ENCODE data around the gene PRKAG2. TPM values are rescaled to one million over a fixed set of nuclear protein-coding genes. Genes with fewer than 3 reads are reported as not detected.
"Not testable (repeated sequence)": the region's sequence is repeated elsewhere in the genome, so short reads cannot be mapped to it uniquely, and the experiment has no call there.

The PRKAG2 gene
- total RNA-seq, 1 donor from 2014 or later = 55.4 TPM

DNA sequence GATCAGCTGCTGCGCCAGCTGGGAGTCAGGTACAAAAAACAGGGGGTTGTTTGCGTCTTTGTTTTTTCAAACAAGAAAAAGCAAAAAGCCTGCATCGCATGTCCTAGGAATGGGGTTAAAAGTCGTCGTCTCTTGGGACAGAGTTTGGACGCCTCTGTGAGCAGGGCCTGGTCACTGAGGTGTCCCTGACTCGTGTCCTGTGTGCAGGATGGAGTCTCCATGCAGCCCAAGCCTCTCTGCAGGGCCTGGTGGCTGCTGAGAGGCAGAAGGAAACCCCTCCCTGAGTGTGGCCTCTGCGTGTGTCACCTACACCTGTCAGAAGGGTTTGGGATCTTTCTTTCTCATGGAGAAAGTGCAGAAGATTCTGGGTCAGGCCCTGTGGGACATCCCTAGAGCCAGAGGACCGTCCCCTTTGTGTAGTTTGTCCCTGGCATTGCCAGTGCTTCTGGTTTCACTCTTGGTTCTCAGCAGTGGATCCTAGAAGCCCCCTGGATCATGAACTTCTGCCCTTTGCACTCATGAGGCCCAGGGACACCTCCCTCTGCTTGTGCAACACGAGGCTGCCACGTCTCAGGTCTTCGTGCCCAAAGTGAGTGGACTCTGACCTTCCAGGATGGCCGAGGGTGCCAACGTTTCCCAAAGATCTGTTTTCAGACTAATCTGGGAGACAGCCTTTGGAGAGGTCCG lies 75.0 kb downstream of the PRKAG2 start:
- no peak for DNase-seq (ENCODE audit: low spot score)

DNA sequence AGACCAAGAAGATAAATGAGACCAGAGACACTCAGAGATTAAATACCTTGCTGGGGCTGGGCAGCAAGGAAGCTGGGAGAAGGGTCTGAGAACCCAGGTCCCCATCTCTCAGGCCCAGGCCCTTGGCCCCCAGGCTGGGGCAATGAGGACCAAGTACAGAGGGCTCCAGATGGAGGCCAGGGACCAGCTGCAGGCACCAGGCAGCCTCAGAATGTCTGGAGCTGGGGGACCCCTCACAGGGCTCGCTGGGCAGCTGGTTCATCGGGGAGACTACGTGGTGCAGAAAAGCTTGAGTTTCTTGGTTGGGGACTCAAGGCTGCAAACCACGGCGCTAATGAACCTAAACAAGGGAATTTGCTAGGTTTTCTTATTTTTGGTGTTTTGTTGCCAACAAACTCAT lies 75.6 kb downstream of the PRKAG2 start:
- DNase-seq (ENCODE audit: low spot score) = no peak

DNA sequence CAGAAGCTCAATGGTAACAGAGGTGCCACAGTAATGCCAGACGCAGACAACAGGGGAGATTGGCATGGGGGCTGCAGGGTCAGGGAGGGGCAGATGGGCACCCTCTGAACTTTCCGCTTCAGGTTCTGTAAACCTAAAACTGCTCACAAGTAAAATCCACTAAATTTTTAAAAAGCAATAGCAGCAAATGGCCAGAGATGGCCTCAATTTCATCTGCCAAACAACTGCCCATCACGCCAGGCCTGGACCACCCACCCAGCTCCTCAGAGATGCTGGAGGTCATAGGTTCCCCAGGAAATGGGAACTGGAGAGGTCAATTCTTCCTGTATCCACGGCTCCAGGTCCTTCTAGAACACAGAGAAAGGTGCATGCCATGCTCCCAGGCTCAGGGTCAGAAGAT lies 76.1 kb downstream of the PRKAG2 start:
- DNase-seq (ENCODE audit: low spot score) = no peak

DNA sequence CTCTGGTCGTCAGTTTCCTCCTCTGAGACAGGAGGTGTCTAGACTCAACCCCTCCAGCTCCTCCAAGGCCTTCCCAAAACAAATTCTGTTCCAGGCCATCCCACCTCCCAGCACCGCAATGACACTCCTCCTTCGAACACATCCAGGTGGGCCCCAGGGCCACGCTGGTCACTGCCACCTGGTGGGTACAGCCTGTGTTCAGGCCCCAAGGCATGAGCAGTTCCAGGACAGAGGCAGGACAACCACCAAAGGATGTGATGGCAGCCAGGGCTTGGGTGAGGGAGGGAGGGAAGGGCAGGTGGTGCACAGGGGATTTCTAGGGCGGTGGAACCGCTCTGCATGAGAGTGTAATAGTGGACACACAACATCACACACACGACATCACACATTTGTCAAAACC lies 76.5 kb downstream of the PRKAG2 start:
- no peak for DNase-seq (ENCODE audit: low spot score)

DNA sequence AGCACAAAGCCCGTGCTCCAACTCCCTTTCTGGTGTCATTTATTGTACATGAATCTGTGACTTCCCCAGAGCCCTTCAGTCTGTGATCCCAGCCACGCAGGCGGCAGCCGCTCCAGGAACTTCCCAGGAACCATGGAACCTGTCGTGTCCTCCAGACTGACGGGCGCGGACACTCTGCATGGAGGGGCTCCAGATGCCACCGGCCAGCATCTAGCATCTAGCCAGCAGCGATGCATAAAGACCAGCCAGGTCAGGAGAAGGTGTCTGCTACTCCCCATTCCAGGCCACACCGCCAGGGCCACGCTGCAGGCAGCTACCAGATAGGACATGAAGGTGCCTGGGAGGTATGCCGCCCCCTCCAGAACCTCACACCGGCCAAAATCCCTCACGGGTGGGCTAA lies 77.4 kb downstream of the PRKAG2 start:
- no peak for DNase-seq (ENCODE audit: low spot score)

DNA sequence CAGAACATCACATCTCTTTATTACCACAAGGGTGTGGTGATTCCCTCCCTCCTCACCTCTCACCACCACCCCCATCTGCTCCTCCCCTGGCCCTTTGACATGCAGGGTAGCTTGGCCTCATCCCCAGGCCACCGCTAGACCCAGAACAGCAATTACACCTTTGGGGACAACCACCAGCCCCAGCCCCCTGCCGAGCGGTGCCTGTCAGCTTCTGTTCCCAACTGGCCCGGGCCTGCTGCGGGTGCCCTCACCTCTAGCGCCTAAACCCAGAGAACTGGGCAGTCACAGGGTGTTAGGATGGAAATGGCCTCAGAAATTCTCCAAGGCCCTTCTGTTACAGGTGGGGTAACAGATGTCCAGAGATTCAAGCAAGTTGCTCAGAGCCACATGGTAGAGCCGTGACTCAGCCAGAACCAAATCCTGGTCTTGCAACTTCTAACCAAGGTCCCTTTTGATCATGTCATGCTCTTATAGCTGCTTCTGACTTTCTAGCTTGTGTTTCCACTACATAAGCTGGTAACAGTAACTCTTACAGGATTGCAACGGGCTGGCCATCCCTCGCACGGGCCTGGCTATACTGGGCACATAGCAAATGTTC lies 78.0 kb downstream of the PRKAG2 start:
- no peak for DNase-seq (ENCODE audit: low spot score)

DNA sequence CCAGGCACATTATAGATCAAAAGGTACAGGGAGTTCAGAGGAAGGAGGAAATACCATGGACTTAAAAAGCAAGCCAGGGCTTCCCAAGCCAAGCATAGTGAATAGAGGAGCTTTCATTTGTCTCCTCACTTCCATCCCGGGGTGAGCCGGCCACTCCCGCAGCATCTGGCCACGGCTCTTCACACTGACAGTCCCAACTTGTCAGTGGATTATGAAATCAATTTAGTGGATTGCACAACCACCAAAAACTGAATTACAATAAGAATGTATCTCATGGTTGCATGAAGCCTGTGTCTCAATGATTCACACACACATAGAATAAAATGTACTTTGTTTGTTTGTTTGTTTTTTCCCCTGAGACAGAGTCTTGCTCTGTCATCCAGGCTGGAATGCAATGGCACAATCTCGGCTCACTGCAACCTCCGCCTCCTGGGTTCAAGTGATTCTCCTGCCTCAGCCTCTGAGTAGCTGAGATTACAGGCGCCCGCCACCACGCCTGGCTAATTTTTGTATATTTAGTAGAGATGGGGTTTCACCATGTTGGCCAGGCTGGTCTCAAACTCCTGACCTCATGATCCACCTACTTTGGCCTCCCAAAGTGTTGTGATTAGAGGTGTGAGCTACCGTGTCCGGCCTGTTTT lies 79.1 kb downstream of the PRKAG2 start:
- DNase-seq (ENCODE audit: low spot score) = not testable (repeated sequence)

DNA sequence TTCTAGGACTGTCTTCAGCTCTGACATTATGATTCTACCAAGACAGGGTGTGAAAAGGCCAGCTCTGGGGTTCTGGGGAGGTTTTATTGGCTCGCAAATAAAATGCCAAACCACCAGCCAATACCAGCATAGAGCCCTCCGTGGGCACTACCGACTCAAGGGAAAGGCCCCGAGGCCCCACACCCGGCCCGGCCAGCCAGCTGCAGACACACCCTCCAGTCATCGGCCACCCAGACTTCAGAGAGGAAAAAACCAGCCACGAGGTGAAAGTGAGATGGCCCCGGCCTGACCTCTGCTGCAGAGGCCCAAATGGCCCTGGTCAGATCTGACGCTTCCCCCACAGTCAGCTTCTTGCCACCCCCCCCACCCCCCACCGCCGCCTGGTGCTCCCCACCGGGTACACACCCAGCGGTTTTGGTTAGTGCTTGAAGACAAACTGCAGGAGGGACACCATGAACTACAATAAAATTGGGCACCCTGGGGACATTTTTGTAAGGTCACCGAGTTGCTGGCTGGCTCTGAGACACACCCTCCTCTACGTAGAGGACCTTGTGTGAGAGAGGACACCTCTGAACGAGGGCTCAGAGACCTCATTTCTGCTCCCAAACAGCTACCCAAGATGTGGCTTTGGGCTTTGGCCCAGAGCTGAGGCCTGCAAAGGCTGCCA lies 79.9 kb downstream of the PRKAG2 start:
- DNase-seq (ENCODE audit: low spot score) = no peak

DNA sequence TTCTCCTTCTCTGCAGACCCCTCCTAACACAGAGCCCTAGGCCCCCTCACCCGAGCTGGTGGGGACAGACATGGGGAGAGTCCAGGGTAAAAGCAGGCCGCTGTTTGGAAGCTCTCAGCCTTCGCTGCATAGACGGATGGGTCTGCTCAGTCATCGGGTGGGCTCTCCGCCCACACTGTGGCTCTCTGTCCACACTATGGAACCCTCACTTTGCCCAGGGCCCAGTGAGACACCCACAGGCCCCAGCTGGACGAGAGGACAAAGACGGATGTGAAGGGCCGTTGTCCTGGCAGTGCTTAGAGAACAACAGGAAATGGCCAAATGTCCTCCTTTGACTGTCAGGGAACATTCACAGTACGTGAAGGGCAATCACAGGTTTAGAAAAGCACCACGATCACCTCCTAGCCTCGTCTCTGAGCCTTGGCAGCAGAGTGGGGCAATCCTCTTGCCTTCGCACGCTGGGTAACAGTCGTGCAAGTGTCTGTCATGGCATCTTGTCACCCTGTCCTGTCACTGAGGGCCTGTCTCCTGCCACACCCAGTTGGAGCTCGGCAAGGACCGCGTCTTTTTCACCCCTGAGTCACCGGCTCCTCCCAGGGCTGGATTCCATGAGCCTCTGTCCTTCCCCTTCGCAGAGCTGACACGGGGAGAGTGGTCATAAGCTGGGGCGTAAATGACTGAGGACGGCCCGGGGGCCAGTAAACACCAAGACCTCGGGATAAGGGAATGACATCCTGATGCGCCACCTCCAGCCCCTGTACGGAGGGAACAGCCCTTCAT lies 80.6 kb downstream of the PRKAG2 start:
- no peak for DNase-seq (ENCODE audit: low spot score)

DNA sequence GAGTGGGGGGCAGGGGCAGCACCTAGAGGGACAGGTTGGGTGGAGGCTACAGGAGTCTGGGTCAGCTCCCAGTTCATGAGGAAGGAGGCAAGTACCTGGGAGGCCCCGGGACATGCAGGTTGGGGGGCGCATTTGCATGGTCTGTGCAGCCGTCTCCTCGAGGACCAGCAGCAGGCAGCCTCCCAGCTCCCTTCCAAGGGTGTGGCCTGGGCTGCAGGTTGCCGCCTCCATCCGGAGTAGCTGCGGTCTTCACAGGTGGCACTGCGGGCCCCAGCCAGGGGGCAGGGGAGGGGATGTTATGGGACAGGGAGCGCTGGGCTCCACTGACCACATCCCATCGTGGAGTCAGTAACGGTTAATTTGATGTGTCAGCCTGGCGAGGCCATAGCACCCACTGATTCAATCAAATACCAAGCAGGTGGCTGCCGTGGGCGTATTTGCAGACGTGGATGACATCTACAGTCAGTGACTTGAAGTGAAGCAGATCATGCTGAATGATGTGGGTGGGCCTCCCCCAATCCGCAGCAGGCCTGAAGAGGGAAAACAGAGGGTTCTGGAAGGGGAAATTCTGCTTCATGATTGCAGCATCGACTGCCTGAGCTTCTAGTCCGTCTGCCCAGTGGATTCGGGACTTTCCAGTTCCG lies 81.6 kb downstream of the PRKAG2 start:
- no peak for DNase-seq (ENCODE audit: low spot score)

DNA sequence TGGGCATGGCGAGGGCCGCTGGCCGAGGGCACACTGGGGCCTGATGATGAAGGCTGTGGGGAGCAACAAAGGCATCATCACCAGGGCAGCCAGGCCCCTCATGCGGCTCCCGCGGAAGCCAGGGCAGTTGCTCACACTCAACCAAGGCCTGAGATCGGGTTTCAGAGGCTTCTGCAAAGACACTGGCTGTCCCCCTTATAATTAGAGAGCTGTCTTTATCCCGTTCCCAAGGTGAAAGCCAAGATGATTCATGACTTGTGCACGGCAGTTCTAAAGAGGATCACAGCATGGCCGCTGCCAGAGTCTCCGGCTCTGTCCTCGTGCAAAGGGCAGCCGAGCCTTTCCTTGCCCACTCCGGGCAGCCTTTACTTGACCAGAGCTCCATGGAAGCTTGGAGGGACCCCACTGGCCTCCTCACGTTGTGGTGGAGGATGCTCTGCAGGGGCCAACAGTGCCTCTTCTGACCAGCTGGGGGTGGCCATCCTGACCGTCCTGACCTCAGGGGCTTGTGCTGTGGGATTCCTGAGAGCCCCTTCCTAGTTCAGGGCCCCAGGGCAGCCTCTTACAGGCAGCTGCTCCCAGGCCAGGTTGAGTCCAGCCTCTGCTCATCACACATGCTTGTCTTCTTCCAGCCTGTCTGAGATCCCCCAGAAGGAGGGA lies 82.3 kb downstream of the PRKAG2 start:
- DNase-seq (ENCODE audit: low spot score) = no peak

DNA sequence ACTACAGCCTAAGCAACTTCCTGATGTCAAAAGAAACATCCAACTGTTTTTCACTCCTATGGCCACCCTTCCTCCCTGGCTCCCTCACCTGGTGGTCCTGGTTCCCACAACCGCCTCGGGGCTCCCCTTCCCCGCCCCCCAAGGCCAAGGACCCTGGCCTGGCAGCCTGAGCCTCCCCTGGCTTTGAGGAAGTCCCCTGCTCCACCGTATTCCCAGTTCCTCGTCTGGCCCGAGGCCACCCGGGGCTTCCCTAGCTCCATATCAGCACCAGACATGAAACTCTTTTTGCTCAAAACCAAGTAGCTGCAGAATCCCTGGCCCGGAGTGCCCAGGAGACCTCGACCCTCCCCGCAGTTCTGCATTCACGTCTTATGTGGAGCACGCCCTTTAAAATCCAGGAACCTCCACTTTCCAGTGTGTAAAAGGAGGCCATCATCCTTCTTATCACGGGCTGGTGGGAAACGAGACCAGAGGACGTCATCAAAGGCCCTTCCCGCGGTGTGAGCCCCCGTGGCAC lies 82.9 kb downstream of the PRKAG2 start:
- no peak for DNase-seq (ENCODE audit: low spot score)

DNA sequence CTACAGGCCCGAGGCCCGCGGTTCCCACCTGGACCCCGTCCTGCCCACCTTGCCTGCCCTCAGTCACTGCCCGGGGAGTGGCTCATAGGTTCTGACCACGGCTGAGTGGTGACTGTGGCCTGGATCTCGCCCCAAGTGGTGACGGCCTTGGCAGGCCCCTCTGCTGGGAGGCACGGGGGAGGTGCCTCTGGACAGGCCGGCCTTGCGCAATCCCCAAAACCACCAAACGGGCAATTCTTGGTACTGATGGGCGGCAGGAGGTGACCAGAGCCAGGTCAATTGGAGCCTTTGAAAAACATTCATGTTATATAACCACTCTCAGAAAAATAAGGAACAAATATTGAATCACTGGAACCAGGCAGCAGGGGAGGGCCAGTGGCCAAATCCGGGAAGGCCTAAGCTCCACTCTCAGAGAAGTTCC lies 83.4 kb downstream of the PRKAG2 start:
- no peak for DNase-seq (ENCODE audit: low spot score)

DNA sequence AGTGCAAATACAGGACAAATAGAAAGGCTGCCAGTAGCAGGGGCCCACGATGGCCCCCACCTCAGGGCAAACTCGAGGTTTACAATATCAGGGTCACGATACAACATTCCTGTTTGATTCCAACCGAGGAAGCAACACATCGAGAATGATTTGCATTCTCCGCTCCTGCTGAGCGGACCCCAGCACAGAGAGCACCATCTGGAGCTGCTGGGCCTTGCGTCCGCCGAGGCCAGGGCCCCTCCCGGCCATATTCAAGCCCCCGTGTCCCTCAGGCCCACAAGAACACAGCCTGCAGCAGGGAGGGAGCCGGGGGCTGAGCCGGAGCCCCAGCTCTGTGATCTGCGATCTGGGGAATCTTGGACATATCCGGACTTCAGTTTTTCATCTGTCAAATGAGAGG lies 84.3 kb downstream of the PRKAG2 start:
- DNase-seq (ENCODE audit: low spot score) = no peak

DNA sequence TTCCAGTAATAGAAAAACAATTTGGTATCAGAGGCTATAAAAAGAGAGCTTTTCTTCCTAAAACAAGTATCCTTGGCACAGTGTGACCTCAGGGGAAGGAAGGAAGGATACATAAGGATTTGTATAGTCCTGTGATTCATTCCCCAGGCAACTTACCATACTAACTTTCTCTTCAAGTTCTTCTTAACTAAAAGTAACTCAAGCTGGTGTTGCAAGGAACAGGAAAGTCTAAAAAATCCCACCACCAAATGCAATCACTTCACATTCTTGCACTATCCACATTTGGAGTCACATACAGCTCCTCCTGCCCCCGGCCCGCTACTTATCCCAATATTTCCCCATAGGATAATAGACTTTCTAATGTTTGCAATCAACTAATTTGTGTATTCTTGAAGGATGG lies 84.8 kb downstream of the PRKAG2 start:
- no peak for DNase-seq (ENCODE audit: low spot score)

DNA sequence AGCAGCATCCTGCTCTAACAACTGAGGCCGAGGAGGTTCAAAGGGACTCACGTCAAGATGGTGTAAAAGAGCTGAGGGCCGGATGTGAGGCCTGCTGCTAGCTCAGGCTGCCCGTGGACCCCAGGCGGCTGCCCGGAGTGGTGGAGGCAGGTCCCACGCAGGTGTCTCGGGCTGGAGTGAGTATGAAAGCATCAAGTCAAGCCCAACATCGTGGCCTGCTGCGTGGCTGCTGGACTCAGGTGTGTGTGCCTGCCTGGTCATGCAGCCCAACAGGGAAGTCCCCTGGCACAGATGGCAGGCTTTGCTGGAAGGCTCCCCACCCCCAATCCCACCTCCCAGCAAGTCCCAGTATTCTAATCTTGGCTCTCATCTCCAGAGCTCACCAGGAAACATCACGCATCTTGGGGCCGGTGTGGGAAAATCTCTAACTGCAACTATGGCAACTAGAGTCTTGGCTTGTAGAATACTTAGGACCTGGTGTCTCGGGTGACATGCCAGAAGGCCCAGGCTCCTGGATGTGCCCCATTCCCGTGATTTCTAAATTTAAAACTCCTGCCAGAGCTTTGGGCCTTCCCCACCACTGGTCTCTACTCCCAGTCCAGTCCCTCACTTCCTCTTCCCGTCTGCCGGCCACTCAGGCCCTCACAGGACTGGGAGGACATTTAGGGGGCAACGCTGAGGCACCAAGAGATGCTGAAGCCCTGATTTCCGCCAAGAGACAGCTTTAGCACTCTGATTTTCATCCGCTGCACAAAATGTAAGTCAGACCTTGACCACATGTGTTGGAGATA lies 85.9 kb downstream of the PRKAG2 start:
- DNase-seq (ENCODE audit: low spot score) = no peak

DNA sequence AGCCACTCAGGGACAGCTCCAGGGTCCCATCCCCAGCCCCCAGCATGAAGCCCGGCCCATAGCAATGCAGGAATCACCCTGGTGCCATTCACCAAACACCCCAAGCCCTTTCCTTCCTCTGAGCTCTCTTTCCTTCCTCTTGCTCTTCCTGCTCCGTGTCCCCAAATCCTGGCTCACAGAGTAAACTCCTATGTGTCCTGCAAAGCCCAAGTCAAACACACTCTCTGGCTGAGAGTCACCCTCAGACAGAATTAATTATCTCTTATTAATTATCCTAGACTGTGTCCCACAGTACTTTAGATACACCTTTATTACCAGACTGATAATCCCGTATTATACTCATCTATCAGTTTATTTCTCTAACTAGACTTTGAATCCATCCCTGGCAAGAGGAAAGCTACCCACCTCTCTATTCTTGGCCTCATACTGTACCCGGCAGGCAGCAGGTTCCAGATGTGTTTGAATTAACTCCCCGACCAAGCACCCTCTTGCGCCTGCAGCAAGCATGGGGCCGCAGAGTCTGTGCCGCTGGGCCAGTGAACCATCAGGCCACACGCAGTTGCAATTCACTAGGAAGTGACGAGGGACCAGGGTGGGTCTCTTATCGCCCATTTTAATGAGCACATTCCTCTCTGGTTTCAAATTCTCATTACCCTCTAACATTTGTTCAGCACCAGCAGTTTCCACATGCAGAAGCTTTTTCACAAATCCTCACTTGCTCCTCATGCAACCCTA lies 86.7 kb downstream of the PRKAG2 start:
- DNase-seq (ENCODE audit: low spot score) = no peak

DNA sequence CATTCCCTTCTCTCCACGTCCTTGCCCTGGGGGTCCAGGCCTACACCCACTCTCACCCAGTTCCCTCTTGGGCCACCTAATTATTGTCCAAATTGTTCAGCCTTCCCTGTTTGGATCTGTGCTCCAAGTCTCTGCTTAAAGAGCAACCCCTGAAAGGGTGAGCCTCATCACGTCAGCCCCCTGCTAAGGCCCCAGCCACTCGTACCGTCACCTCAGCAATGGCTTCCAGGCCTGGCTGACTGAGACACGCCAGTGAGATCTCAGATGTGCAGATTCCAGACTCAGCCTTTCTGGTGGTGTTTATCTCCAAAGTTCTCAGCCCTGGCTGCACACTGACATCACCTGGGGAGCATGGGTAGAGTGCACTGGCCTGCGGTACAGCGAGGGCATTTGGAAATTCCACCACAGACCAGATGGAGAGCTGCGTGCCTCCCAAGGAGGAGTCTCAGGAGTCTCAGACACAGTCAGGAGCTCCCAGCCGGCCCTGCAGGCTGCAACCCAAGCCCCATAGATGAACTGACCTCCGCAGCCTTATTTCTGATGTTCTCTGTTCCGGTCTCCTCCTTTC lies 87.5 kb downstream of the PRKAG2 start:
- no peak for DNase-seq (ENCODE audit: low spot score)

DNA sequence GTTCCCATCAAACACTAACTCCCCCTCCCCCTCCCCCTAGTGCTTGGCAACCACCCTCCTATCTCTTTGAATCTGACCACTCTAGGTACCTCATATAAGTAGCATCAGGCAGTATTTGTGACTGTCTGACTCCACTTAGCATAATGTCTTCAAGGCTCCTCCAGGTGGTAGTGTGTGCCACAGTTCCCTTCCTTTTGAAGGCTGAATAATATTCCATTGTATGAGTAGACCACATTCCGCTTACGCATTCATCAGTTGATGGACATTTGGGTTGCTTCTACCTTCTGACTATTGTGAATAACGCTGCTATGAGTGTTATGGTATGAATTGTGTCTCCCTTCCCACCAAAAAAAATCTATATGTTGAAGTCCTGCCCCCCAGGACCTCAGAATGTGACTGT lies 89.6 kb downstream of the PRKAG2 start:
- DNase-seq (ENCODE audit: low spot score) = no peak

All from ureter (tissue), 1 donor.